ENCODE results near the gene ZDHHC8. TPM values are rescaled to one million over a fixed set of nuclear protein-coding genes. Genes with fewer than 3 reads are reported as not detected.
"Not testable (repeated sequence)": the region's sequence is repeated elsewhere in the genome, so short reads cannot be mapped to it uniquely, and the experiment has no call there.

ZDHHC8 gene
- total RNA-seq, 1 experiment from 2014 or later: 11.5 TPM

- not testable (repeated sequence) for H2AFZ ChIP-seq (ENCODE audit: low read length); H3K36me3 ChIP-seq (ENCODE audit: insufficient read depth, low read length); H3K4me2 ChIP-seq (ENCODE audit: low read depth, low read length, poor library complexity, severe bottlenecking); H3K9me3 ChIP-seq (ENCODE audit: low read length); H3K9me2 ChIP-seq (replicated peaks; ENCODE audit: insufficient read depth, low read length); H3K27me3 ChIP-seq (ENCODE audit: low read length); H3K4me1 ChIP-seq (ENCODE audit: low read length); H3K9ac ChIP-seq (ENCODE audit: low read length); H3K79me2 ChIP-seq (ENCODE audit: low read length); H3K4me3 ChIP-seq (ENCODE audit: low read length); DNase-seq; H3K27ac ChIP-seq (ENCODE audit: low read length); H4K20me1 ChIP-seq (ENCODE audit: insufficient read depth, low read depth, low read length)
Measured at GRCh38 chr22:20159531-20159930, 27.9 kb downstream of the ZDHHC8 start.

DNA sequence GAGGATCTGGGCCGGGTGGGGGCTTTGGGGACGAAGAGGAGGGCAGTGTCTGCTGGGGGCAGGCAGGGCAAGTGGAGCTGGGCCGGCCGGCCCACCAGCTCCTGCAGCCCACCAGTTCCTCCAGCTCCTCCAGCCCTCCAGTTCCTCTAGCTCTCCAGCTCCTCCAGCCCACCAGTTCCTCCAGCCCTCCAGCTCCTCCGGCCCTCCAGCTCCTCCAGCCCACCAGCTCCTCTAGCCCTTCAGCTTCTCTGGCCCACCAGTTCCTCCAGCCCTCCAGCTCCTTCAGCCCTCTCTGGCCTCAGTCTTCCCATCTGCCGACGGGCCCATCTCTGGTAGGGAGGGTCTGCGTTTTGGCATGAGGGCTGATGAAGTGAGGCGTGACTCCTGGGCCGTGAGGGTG, 28.4 kb downstream of the ZDHHC8 start:
- Histone ChIP-seq H3K36me3 (ENCODE audit: insufficient read depth, low read length) (no peaks in the 10 kb centered on the region), H3K4me1 (ENCODE audit: low read length) (no peaks in the 10 kb centered on the region), H3K79me2 (ENCODE audit: low read length) (no peaks in the 10 kb centered on the region), H3K9me3 (ENCODE audit: low read length) (no peaks in the 10 kb centered on the region), H3K4me2 (ENCODE audit: low read depth, low read length, poor library complexity, severe bottlenecking) (no peak overlapping the region), H3K4me3 (ENCODE audit: low read length) (no peak overlapping the region), H3K27me3 (ENCODE audit: low read length) (no peaks in the 10 kb centered on the region), H2AFZ (ENCODE audit: low read length) (no peak overlapping the region), H3K9ac (ENCODE audit: low read length) (no peak overlapping the region), H3K27ac (ENCODE audit: low read length) (no peak overlapping the region), H4K20me1 (ENCODE audit: insufficient read depth, low read depth, low read length) (no peaks in the 10 kb centered on the region), H3K9me2 (replicated peaks; ENCODE audit: insufficient read depth, low read length) (no peaks in the 10 kb centered on the region)
- no peak for DNase-seq

GRCh38 chr22:20164863-20165262, 33.3 kb downstream of the ZDHHC8 start:
- Histone ChIP-seq H4K20me1 (ENCODE audit: insufficient read depth, low read depth, low read length) (no peaks in the 10 kb centered on the region), H3K9me3 (ENCODE audit: low read length) (no peaks in the 10 kb centered on the region), H3K4me1 (ENCODE audit: low read length) (no peaks in the 10 kb centered on the region), H3K9me2 (replicated peaks; ENCODE audit: insufficient read depth, low read length) (no peaks in the 10 kb centered on the region), H2AFZ (ENCODE audit: low read length) (no peak overlapping the region), H3K27me3 (ENCODE audit: low read length) (no peaks in the 10 kb centered on the region), H3K9ac (ENCODE audit: low read length) (no peak overlapping the region), H3K79me2 (ENCODE audit: low read length) (no peaks in the 10 kb centered on the region), H3K4me3 (ENCODE audit: low read length) (no peak overlapping the region), H3K27ac (ENCODE audit: low read length) (no peak overlapping the region), H3K36me3 (ENCODE audit: insufficient read depth, low read length) (no peaks in the 10 kb centered on the region), H3K4me2 (ENCODE audit: low read depth, low read length, poor library complexity, severe bottlenecking) (no peak overlapping the region)
- DNase-seq: no peak

DNA sequence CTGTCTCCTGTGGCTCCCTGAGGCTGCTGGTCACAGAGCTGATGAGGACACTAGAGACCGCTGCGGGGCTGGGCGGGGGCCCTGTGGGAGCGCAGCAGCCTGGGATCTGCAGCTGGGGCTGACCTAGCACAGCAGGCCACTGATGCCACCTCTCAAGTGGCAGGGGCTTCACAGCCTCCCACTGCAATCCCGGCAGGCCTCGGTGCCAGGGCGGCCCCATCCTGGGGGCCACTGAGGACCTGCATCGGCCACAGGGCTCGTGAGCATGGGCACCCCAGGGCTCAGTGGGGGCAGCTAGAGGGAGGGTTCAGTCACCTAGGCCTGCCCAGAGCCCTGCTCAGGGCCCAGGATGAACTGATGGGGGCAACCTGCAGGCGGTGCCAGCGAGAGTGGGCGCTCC, 33.8 kb downstream of the ZDHHC8 start:
- no peak for DNase-seq
- Histone ChIP-seq H3K36me3 (ENCODE audit: insufficient read depth, low read length) (no peaks in the 10 kb centered on the region), H3K27ac (ENCODE audit: low read length) (no peak overlapping the region), H3K4me2 (ENCODE audit: low read depth, low read length, poor library complexity, severe bottlenecking) (no peak overlapping the region), H3K4me1 (ENCODE audit: low read length) (no peaks in the 10 kb centered on the region), H4K20me1 (ENCODE audit: insufficient read depth, low read depth, low read length) (no peaks in the 10 kb centered on the region), H3K9me2 (replicated peaks; ENCODE audit: insufficient read depth, low read length) (no peaks in the 10 kb centered on the region), H3K27me3 (ENCODE audit: low read length) (no peaks in the 10 kb centered on the region), H3K9me3 (ENCODE audit: low read length) (no peaks in the 10 kb centered on the region), H3K4me3 (ENCODE audit: low read length) (no peak overlapping the region), H3K9ac (ENCODE audit: low read length) (no peak overlapping the region), H3K79me2 (ENCODE audit: low read length) (no peaks in the 10 kb centered on the region), H2AFZ (ENCODE audit: low read length) (no peak overlapping the region)

DNA sequence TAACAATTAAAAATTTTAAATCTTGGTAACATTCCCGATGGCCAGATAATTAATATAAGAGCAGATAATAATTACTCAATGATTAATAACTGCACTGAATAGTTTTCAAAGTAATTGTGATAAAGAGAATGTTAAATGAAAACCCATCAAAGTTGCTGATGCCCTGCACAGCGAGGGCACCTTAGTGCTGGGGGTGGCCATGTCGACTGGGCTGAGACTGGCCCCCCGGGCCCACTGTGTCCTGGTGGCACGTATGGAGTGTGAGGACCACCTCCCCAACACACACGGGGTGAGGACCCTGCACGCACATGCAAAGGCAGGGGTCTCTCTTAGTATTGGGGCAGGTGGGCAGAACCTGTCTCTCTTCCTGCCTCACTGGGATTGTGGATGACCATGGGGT, 34.3 kb downstream of the ZDHHC8 start:
- H3K27ac ChIP-seq (ENCODE audit: low read length): no peak overlapping the region
- H4K20me1 ChIP-seq (ENCODE audit: insufficient read depth, low read depth, low read length): no peaks in the 10 kb centered on the region
- no peak overlapping the region for H3K4me3 ChIP-seq (ENCODE audit: low read length)
- no peaks in the 10 kb centered on the region for H3K9me2 ChIP-seq (replicated peaks; ENCODE audit: insufficient read depth, low read length)
- H3K4me1 ChIP-seq (ENCODE audit: low read length): no peaks in the 10 kb centered on the region
- no peaks in the 10 kb centered on the region for H3K27me3 ChIP-seq (ENCODE audit: low read length)
- H3K4me2 ChIP-seq (ENCODE audit: low read depth, low read length, poor library complexity, severe bottlenecking): no peak overlapping the region
- no peaks in the 10 kb centered on the region for H3K36me3 ChIP-seq (ENCODE audit: insufficient read depth, low read length)
- H3K79me2 ChIP-seq (ENCODE audit: low read length): no peaks in the 10 kb centered on the region
- no peaks in the 10 kb centered on the region for H3K9me3 ChIP-seq (ENCODE audit: low read length)
- H3K9ac ChIP-seq (ENCODE audit: low read length): no peak overlapping the region
- H2AFZ ChIP-seq (ENCODE audit: low read length): no peak overlapping the region
- no peak for DNase-seq

DNA sequence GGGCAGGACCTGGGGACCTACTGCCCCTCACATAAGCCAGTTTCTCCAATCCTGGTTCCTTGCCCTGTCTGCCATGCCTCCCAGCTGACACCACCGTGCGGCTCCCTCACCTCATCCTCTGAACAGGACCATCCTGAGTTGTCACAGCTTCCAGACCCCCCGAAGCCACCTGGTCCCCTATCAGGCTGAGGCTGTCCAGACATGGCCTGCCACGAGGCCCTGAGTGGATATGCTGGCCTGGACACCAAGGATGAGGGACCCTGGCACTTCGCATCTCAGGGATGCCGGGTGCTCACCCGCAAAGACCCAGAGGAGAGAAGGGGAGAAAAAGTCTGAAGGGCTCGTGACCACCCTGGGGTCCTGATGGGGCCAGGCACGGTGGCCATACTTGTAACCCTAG, 35.1 kb downstream of the ZDHHC8 start:
- H3K9ac ChIP-seq (ENCODE audit: low read length): no peak overlapping the region

DNA sequence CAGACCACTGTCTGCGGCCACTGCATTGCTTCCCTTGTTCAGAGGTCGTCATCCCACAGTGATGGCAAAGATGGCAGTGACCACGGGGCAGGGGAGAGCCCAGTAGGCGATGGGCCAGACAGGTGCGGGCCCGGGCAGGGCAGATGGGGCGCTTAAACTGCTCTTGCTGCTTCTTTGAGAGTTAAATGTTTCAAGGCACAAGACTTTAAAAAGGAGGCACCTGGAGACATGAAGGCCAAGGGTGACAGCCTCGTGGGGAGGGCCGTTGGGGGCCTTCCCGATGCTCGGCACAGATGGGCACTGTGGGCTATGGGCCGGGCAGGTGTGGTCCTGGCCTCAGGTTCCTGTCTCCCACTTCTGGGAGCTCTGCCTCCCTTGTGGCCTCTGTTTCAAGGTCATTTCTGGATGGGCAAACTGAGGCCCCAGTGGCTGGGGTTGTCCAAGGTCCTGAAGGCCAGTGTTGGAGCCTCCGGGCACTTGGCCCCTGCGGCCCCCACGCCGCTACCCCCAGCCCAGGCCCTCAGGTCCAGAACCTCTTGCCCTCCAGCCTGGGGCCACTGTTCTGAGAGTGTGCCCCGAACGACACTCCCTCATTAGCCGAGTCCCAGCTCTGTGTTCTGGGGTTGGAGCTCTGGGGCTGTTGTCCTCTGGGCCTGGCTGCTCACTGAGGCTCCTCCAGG, 36.2 kb downstream of the ZDHHC8 start:
- Histone ChIP-seq H2AFZ (ENCODE audit: low read length) (no peak overlapping the region), H3K4me2 (ENCODE audit: low read depth, low read length, poor library complexity, severe bottlenecking) (no peak overlapping the region), H3K27me3 (ENCODE audit: low read length) (no peaks in the 10 kb centered on the region), H3K4me1 (ENCODE audit: low read length) (no peaks in the 10 kb centered on the region), H4K20me1 (ENCODE audit: insufficient read depth, low read depth, low read length) (no peaks in the 10 kb centered on the region), H3K9me2 (replicated peaks; ENCODE audit: insufficient read depth, low read length) (no peaks in the 10 kb centered on the region), H3K9ac (ENCODE audit: low read length) (no peak overlapping the region), H3K27ac (ENCODE audit: low read length) (no peak overlapping the region), H3K36me3 (ENCODE audit: insufficient read depth, low read length) (no peaks in the 10 kb centered on the region), H3K4me3 (ENCODE audit: low read length) (no peak overlapping the region), H3K79me2 (ENCODE audit: low read length) (no peaks in the 10 kb centered on the region), H3K9me3 (ENCODE audit: low read length) (no peaks in the 10 kb centered on the region)
- DNase-seq: no peak

More for the DNA sequence above, 35.1 kb downstream of the ZDHHC8 start:
- H3K36me3 ChIP-seq (ENCODE audit: insufficient read depth, low read length): no peaks in the 10 kb centered on the region
- H3K27ac ChIP-seq (ENCODE audit: low read length): no peak overlapping the region
- H3K4me2 ChIP-seq (ENCODE audit: low read depth, low read length, poor library complexity, severe bottlenecking): no peak overlapping the region
- H4K20me1 ChIP-seq (ENCODE audit: insufficient read depth, low read depth, low read length): no peaks in the 10 kb centered on the region
- H3K9me3 ChIP-seq (ENCODE audit: low read length): no peaks in the 10 kb centered on the region
- no peaks in the 10 kb centered on the region for H3K79me2 ChIP-seq (ENCODE audit: low read length)
- H3K4me1 ChIP-seq (ENCODE audit: low read length): no peaks in the 10 kb centered on the region
- no peaks in the 10 kb centered on the region for H3K9me2 ChIP-seq (replicated peaks; ENCODE audit: insufficient read depth, low read length)
- H2AFZ ChIP-seq (ENCODE audit: low read length): no peak overlapping the region
- H3K27me3 ChIP-seq (ENCODE audit: low read length): no peaks in the 10 kb centered on the region
- H3K4me3 ChIP-seq (ENCODE audit: low read length): no peak overlapping the region
- DNase-seq: no peak

- H3K9me3 ChIP-seq (ENCODE audit: low read length): no peaks in the 10 kb centered on the region
- H3K9me2 ChIP-seq (replicated peaks; ENCODE audit: insufficient read depth, low read length): no peaks in the 10 kb centered on the region
- H3K36me3 ChIP-seq (ENCODE audit: insufficient read depth, low read length): no peaks in the 10 kb centered on the region
- H3K27ac ChIP-seq (ENCODE audit: low read length): no peak overlapping the region
- H3K9ac ChIP-seq (ENCODE audit: low read length): no peak overlapping the region
- no peak for DNase-seq
- no peaks in the 10 kb centered on the region for H3K79me2 ChIP-seq (ENCODE audit: low read length)
- no peaks in the 10 kb centered on the region for H3K4me1 ChIP-seq (ENCODE audit: low read length)
- H3K4me3 ChIP-seq (ENCODE audit: low read length): no peak overlapping the region
- H3K27me3 ChIP-seq (ENCODE audit: low read length): no peaks in the 10 kb centered on the region
- no peak overlapping the region for H3K4me2 ChIP-seq (ENCODE audit: low read depth, low read length, poor library complexity, severe bottlenecking)
- H4K20me1 ChIP-seq (ENCODE audit: insufficient read depth, low read depth, low read length): no peaks in the 10 kb centered on the region
- H2AFZ ChIP-seq (ENCODE audit: low read length): no peak overlapping the region
Measured at GRCh38 chr22:20169253-20169822, 37.7 kb downstream of the ZDHHC8 start.

All from Karpas-422 (cell line).